K562 (cell line): ENCODE measurements around the gene VWA1. TPM values are rescaled to one million over a fixed set of nuclear protein-coding genes. Genes with fewer than 3 reads are reported as not detected.

Experiments
- BCLAF1 ChIP-seq, 2 experiments: fragments of 450-650 bp in 1 of 2; IDR thresholded peaks; 2 replicates each; pipeline ENCODE4 v1.6.1; 2011 to 2017; ENCODE audit warnings: low read depth in 2 of 2, antibody characterized with exemption in 1 of 2, borderline replicate concordance in 1 of 2, low read length in 1 of 2, mild to moderate bottlenecking in 1 of 2, mixed read lengths in 1 of 2; ENCODE audit not compliant: control insufficient read depth in 1 of 2
- CHAMP1 ChIP-seq: fragments of 450-650 bp; IDR thresholded peaks from 2 replicates; pipeline ENCODE4 v1.6.1; 2016; ENCODE audit warnings: mild to moderate bottlenecking
- COPS2 ChIP-seq: fragments of 450-650 bp; conservative IDR thresholded peaks from 2 replicates; pipeline ENCODE4 v1.6.1; 2016; ENCODE audit warnings: mild to moderate bottlenecking, moderate library complexity
- CTCF ChIP-seq, 3 experiments: IDR thresholded peaks in 2 of 3; conservative IDR thresholded peaks in 1 of 3; 2 replicates each; pipeline ENCODE4 v1.5.1; 2011 to 2012; ENCODE audit warnings: low read length in 3 of 3, mild to moderate bottlenecking in 3 of 3, control low read depth in 2 of 3, improper control_type of control experiment in 1 of 3, inconsistent platforms in 1 of 3, low read depth in 1 of 3, mixed read lengths in 1 of 3, moderate library complexity in 1 of 3; ENCODE audit not compliant: insufficient read depth in 2 of 3
- ILF3 ChIP-seq: fragments of 450-650 bp; IDR thresholded peaks from 2 replicates; pipeline ENCODE4 v1.6.1; 2018; ENCODE audit warnings: antibody characterized with exemption, mild to moderate bottlenecking, moderate library complexity, borderline replicate concordance
- JUND ChIP-seq, 2 experiments: IDR thresholded peaks; 2 replicates in 1 of 2; 3 replicates in 1 of 2; pipeline ENCODE4 v1.6.1; 2011; ENCODE audit warnings: borderline replicate concordance in 2 of 2, low read depth in 2 of 2, low read length in 2 of 2, improper control_type of control experiment in 1 of 2, missing biosample characterization in 1 of 2, missing genetic modification characterization in 1 of 2, missing genetic modification reagents in 1 of 2
- KDM2B ChIP-seq: fragments of 250-450 bp; sonication (Bioruptor Pico); IDR thresholded peaks from 2 replicates; pipeline ENCODE4 v1.8.0; 2021; ENCODE audit warnings: mild to moderate bottlenecking, moderate library complexity
- MED1 ChIP-seq: sonication (generic); formaldehyde crosslinking; IDR thresholded peaks from 2 replicates; pipeline ENCODE4 v1.8.1; 2023; ENCODE audit warnings: missing genetic modification reagents, borderline replicate concordance
- POLR2B ChIP-seq: fragments of 450-650 bp; IDR thresholded peaks from 2 replicates; pipeline ENCODE4 v1.6.1; 2018; ENCODE audit warnings: low read depth; ENCODE audit not compliant: partially characterized antibody
- SLC30A9 ChIP-seq: fragments of 250-450 bp; sonication (Bioruptor Pico); IDR thresholded peaks from 2 replicates; pipeline ENCODE4 v1.8.0; 2022; ENCODE audit warnings: mild to moderate bottlenecking, moderate library complexity
- TSHZ1 ChIP-seq: fragments of 250-450 bp; sonication (Bioruptor Pico); IDR thresholded peaks from 2 replicates; pipeline ENCODE4 v1.4.0; 2020; ENCODE audit warnings: mild to moderate bottlenecking, moderate library complexity
- ZNF143 ChIP-seq: sonication (generic); formaldehyde crosslinking; IDR thresholded peaks from 2 replicates; pipeline ENCODE4 v1.9.0; 2022; ENCODE audit warnings: mild to moderate bottlenecking, missing genetic modification reagents
- ZNF165 ChIP-seq: fragments of 250-450 bp; sonication (Bioruptor Pico); IDR thresholded peaks from 2 replicates; pipeline ENCODE4 v1.4.0; 2020; ENCODE audit warnings: borderline replicate concordance
- polyA plus RNA-seq, 8 experiments: library from polyadenylated mRNA; depleted of rRNA in 4 of 8; stranded (reverse) in 5 of 8; unstranded in 3 of 8; fragments of >200 nt; fragmentation: Nextera tagmentation in 2 of 8; fragmentation: Illumina TruSeq in 1 of 8; extraction: Ambion mirVana in 2 of 8; extraction: Trizol in 1 of 8; gene quantifications; 2 replicates each; pipeline versions ENCODE4 v1.2.1 to v1.2.3, GENCODE V29; 2011 to 2014; ENCODE audit warnings: inconsistent platforms in 1 of 8, missing spikeins in 1 of 8
- total RNA-seq, 7 experiments: library from RNA; depleted of rRNA in 6 of 7; stranded (reverse); fragments of >200 nt in 6 of 7; fragmentation: Illumina TruSeq in 2 of 7; extraction: Trizol in 2 of 7; gene quantifications; 2 replicates each; pipeline versions ENCODE4 v1.2.1 to v1.2.3, GENCODE V29; 2011 to 2021; ENCODE audit warnings: low replicate concordance in 1 of 7

VWA1 gene
- total and polyA plus RNA-seq, 9 of the 15 experiments (the other 6 are each of a cell fraction or from before 2014, with no cell fraction given) = 0.01 to 6.4 (median 0.85) TPM

- no peak for TF ChIP-seq CHAMP1
- TF ChIP-seq ILF3 = no peak
- peak; percentile 87 for TF ChIP-seq POLR2B
- TF ChIP-seq MED1 = no peak
- peak; percentile 67 to 76 (median 71) for TF ChIP-seq CTCF (IDR thresholded peaks at IDR 0.05 in 2 of 3, conservative IDR thresholded peaks at IDR 0.05 in 1 of 3; ENCODE audit: insufficient read depth in 2 of 3, low read depth in 1 of 3, low read length in 3 of 3)
- TF ChIP-seq TSHZ1 (CRISPR knock-in tag) = no peak
- TF ChIP-seq JUND (IDR thresholded peaks at IDR 0.05; ENCODE audit: borderline replicate concordance, low read depth, low read length) = peak; percentile 24; the same call in 1 of the 2 replicates
- TF ChIP-seq JUND (tag; IDR thresholded peaks at IDR 0.05; ENCODE audit: borderline replicate concordance, low read depth, low read length) = no peak; the same call in 2 of the 3 replicates
- TF ChIP-seq BCLAF1 (IDR thresholded peaks at IDR 0.05; ENCODE audit: borderline replicate concordance in 1 of 2, control insufficient read depth in 1 of 2, low read depth in 2 of 2, low read length in 1 of 2) = no peak
- no peak for TF ChIP-seq KDM2B (CRISPR knock-in tag)
- TF ChIP-seq ZNF165 (CRISPR knock-in tag) = 0 out of 2 replicates have a peak, but pooled peaks have one; percentile 15
- no peak for TF ChIP-seq COPS2
- TF ChIP-seq ZNF143 (CRISPR knock-in tag) = peak; percentile 75
- TF ChIP-seq SLC30A9 (CRISPR knock-in tag) = no peak
Observed at GRCh38 chr1:1399187-1399871, 36.2 kb upstream of the VWA1 start, which contains the start of gene CCNL2 (continued).
